Uterus (tissue), 2 donors: ENCODE data around the gene PRPH2.

Experiments used
- CTCF ChIP-seq, 4 experiments: fragments of 200-600 bp in 2 of 4; fragments of 450-650 bp in 2 of 4; sonication (generic) in 2 of 4; IDR thresholded peaks; one replicate each; pipeline ENCODE4 v1.5.1; 2016 to 2019; ENCODE audit warnings: antibody characterized with exemption in 4 of 4, mild to moderate bottlenecking in 2 of 4, moderate library complexity in 1 of 4
- POLR2A ChIP-seq, 2 donors: fragments of 450-650 bp; IDR thresholded peaks; one replicate each; pipeline ENCODE4 v1.6.1; 2016; ENCODE audit warnings: antibody characterized with exemption in 2 of 2, mild to moderate bottlenecking in 1 of 2, moderate library complexity in 1 of 2

GRCh38 chr6:42762950-42763349 lies 40.6 kb upstream of the PRPH2 start:
- no peak for TF ChIP-seq CTCF (IDR thresholded peaks at IDR 0.05)
- TF ChIP-seq POLR2A (IDR thresholded peaks at IDR 0.05): no peak
